Measurements from ENCODE around the gene DLGAP3.
"Not testable (repeated sequence)": the region's sequence is repeated elsewhere in the genome, so short reads cannot be mapped to it uniquely, and the experiment has no call there.

DLGAP3 gene

GRCh38 chr1:34929497-34929852 lies at the start of gene DLGAP3:
DLGAP3 (minus strand) TSS chr1:34929650; CDS start chr1:34905383, 24,267 bp downstream.
- Histone ChIP-seq H3K27me3 (ENCODE audit: low read depth, low read length) (peaks cover 34% of the 10 kb centered on the region), H3K36me3 (ENCODE audit: control insufficient read depth in 1 of 2, insufficient read depth in 2 of 2, low read length in 2 of 2) (no peaks in the 10 kb centered on the region), H3K9me3 (ENCODE audit: control insufficient read depth in 1 of 2, low read length in 2 of 2) (no peaks in the 10 kb centered on the region), H3K4me3 (ENCODE audit: low read depth in 1 of 2, low read length in 2 of 2) (peak within 1 kb of the TSS in 1 of 2 donors; percentile 56), H3K4me1 (ENCODE audit: control insufficient read depth in 1 of 2, insufficient read depth in 2 of 2, low read length in 2 of 2) (peaks cover 0 to 13% of the 10 kb centered on the region in 2 donors), H3K27ac (ENCODE audit: low read length) (no peak within 1 kb of the TSS)

- H3K27me3 ChIP-seq (ENCODE audit: low read depth, low read length) = no peaks in the 10 kb centered on the region
These were observed 49.5 kb upstream of the DLGAP3 start for GRCh38 chr1:34978921-34979320.

GRCh38 chr1:34977858-34978257 lies 48.4 kb upstream of the DLGAP3 start:
- no peak overlapping the region for H3K4me3 ChIP-seq (ENCODE audit: low read depth in 1 of 2, low read length in 2 of 2)
- no peaks in the 10 kb centered on the region for H3K9me3 ChIP-seq (ENCODE audit: control insufficient read depth in 1 of 2, low read length in 2 of 2)
- H3K36me3 ChIP-seq (ENCODE audit: control insufficient read depth in 1 of 2, insufficient read depth in 2 of 2, low read length in 2 of 2) = peaks cover 0 to 2% of the 10 kb centered on the region in 2 donors
- no peaks in the 10 kb centered on the region for H3K4me1 ChIP-seq (ENCODE audit: control insufficient read depth in 1 of 2, insufficient read depth in 2 of 2, low read length in 2 of 2)
- no peak overlapping the region for H3K27ac ChIP-seq (ENCODE audit: low read length)
- no peaks in the 10 kb centered on the region for H3K27me3 ChIP-seq (ENCODE audit: low read depth, low read length)

More at GRCh38 chr1:34978921-34979320, 49.5 kb upstream of the DLGAP3 start:
- peaks cover 0 to 3% of the 10 kb centered on the region in 2 donors for H3K36me3 ChIP-seq (ENCODE audit: control insufficient read depth in 1 of 2, insufficient read depth in 2 of 2, low read length in 2 of 2)
- no peaks in the 10 kb centered on the region for H3K9me3 ChIP-seq (ENCODE audit: control insufficient read depth in 1 of 2, low read length in 2 of 2)
- no peak overlapping the region for H3K27ac ChIP-seq (ENCODE audit: low read length)
- peaks cover 4 to 5% of the 10 kb centered on the region in 2 donors for H3K4me1 ChIP-seq (ENCODE audit: control insufficient read depth in 1 of 2, insufficient read depth in 2 of 2, low read length in 2 of 2)
- no peak overlapping the region for H3K4me3 ChIP-seq (ENCODE audit: low read depth in 1 of 2, low read length in 2 of 2)

- Histone ChIP-seq H3K4me1 (ENCODE audit: control insufficient read depth in 1 of 2, insufficient read depth in 2 of 2, low read length in 2 of 2) (no peaks in the 10 kb centered on the region), H3K4me3 (ENCODE audit: low read depth in 1 of 2, low read length in 2 of 2) (no peak overlapping the region), H3K9me3 (ENCODE audit: control insufficient read depth in 1 of 2, low read length in 2 of 2) (no peaks in the 10 kb centered on the region), H3K36me3 (ENCODE audit: control insufficient read depth in 1 of 2, insufficient read depth in 2 of 2, low read length in 2 of 2) (no peaks in the 10 kb centered on the region), H3K27ac (ENCODE audit: low read length) (no peak overlapping the region), H3K27me3 (ENCODE audit: low read depth, low read length) (no peaks in the 10 kb centered on the region)
These were observed 47.7 kb upstream of the DLGAP3 start for GRCh38 chr1:34977210-34977471.

GRCh38 chr1:34976384-34977209 lies 47.1 kb upstream of the DLGAP3 start:
- H3K4me1 ChIP-seq (ENCODE audit: control insufficient read depth in 1 of 2, insufficient read depth in 2 of 2, low read length in 2 of 2) = no peaks in the 10 kb centered on the region
- H3K27me3 ChIP-seq (ENCODE audit: low read depth, low read length) = no peaks in the 10 kb centered on the region
- H3K36me3 ChIP-seq (ENCODE audit: control insufficient read depth in 1 of 2, insufficient read depth in 2 of 2, low read length in 2 of 2) = no peaks in the 10 kb centered on the region
- no peaks in the 10 kb centered on the region for H3K9me3 ChIP-seq (ENCODE audit: control insufficient read depth in 1 of 2, low read length in 2 of 2)
- no peak overlapping the region for H3K27ac ChIP-seq (ENCODE audit: low read length)
- H3K4me3 ChIP-seq (ENCODE audit: low read depth in 1 of 2, low read length in 2 of 2) = no peak overlapping the region

GRCh38 chr1:34975771-34976170 lies 46.3 kb upstream of the DLGAP3 start:
- H3K36me3 ChIP-seq (ENCODE audit: control insufficient read depth in 1 of 2, insufficient read depth in 2 of 2, low read length in 2 of 2) = no peaks in the 10 kb centered on the region
- no peaks in the 10 kb centered on the region for H3K27me3 ChIP-seq (ENCODE audit: low read depth, low read length)
- no peak overlapping the region for H3K4me3 ChIP-seq (ENCODE audit: low read depth in 1 of 2, low read length in 2 of 2)
- no peak overlapping the region for H3K27ac ChIP-seq (ENCODE audit: low read length)
- no peaks in the 10 kb centered on the region for H3K9me3 ChIP-seq (ENCODE audit: control insufficient read depth in 1 of 2, low read length in 2 of 2)
- H3K4me1 ChIP-seq (ENCODE audit: control insufficient read depth in 1 of 2, insufficient read depth in 2 of 2, low read length in 2 of 2) = no peaks in the 10 kb centered on the region

- H3K4me3 ChIP-seq (ENCODE audit: low read depth in 1 of 2, low read length in 2 of 2) = no peak overlapping the region
- H3K36me3 ChIP-seq (ENCODE audit: control insufficient read depth in 1 of 2, insufficient read depth in 2 of 2, low read length in 2 of 2) = no peaks in the 10 kb centered on the region
- no peaks in the 10 kb centered on the region for H3K27me3 ChIP-seq (ENCODE audit: low read depth, low read length)
- H3K9me3 ChIP-seq (ENCODE audit: control insufficient read depth in 1 of 2, low read length in 2 of 2) = no peaks in the 10 kb centered on the region
- no peak overlapping the region for H3K27ac ChIP-seq (ENCODE audit: low read length)
- H3K4me1 ChIP-seq (ENCODE audit: control insufficient read depth in 1 of 2, insufficient read depth in 2 of 2, low read length in 2 of 2) = no peaks in the 10 kb centered on the region
These were observed 45.9 kb upstream of the DLGAP3 start for GRCh38 chr1:34975338-34975737.

GRCh38 chr1:34974626-34975025 lies 45.2 kb upstream of the DLGAP3 start:
- Histone ChIP-seq H3K9me3 (ENCODE audit: control insufficient read depth in 1 of 2, low read length in 2 of 2) (no peaks in the 10 kb centered on the region), H3K36me3 (ENCODE audit: control insufficient read depth in 1 of 2, insufficient read depth in 2 of 2, low read length in 2 of 2) (no peaks in the 10 kb centered on the region), H3K27me3 (ENCODE audit: low read depth, low read length) (no peaks in the 10 kb centered on the region), H3K4me1 (ENCODE audit: control insufficient read depth in 1 of 2, insufficient read depth in 2 of 2, low read length in 2 of 2) (no peaks in the 10 kb centered on the region), H3K27ac (ENCODE audit: low read length) (no peak overlapping the region), H3K4me3 (ENCODE audit: low read depth in 1 of 2, low read length in 2 of 2) (no peak overlapping the region)

- H3K27me3 ChIP-seq (ENCODE audit: low read depth, low read length) = no peaks in the 10 kb centered on the region
- no peak overlapping the region for H3K4me3 ChIP-seq (ENCODE audit: low read depth in 1 of 2, low read length in 2 of 2)
- no peak overlapping the region for H3K27ac ChIP-seq (ENCODE audit: low read length)
- no peaks in the 10 kb centered on the region for H3K36me3 ChIP-seq (ENCODE audit: control insufficient read depth in 1 of 2, insufficient read depth in 2 of 2, low read length in 2 of 2)
- no peaks in the 10 kb centered on the region for H3K4me1 ChIP-seq (ENCODE audit: control insufficient read depth in 1 of 2, insufficient read depth in 2 of 2, low read length in 2 of 2)
- no peaks in the 10 kb centered on the region for H3K9me3 ChIP-seq (ENCODE audit: control insufficient read depth in 1 of 2, low read length in 2 of 2)
These were observed 43.9 kb upstream of the DLGAP3 start for GRCh38 chr1:34973326-34973725.

GRCh38 chr1:34970829-34971228 lies 41.4 kb upstream of the DLGAP3 start:
- H3K27ac ChIP-seq (ENCODE audit: low read length) = no peak overlapping the region
- no peaks in the 10 kb centered on the region for H3K36me3 ChIP-seq (ENCODE audit: control insufficient read depth in 1 of 2, insufficient read depth in 2 of 2, low read length in 2 of 2)
- H3K9me3 ChIP-seq (ENCODE audit: control insufficient read depth in 1 of 2, low read length in 2 of 2) = no peaks in the 10 kb centered on the region
- no peaks in the 10 kb centered on the region for H3K4me1 ChIP-seq (ENCODE audit: control insufficient read depth in 1 of 2, insufficient read depth in 2 of 2, low read length in 2 of 2)
- no peak overlapping the region for H3K4me3 ChIP-seq (ENCODE audit: low read depth in 1 of 2, low read length in 2 of 2)
- H3K27me3 ChIP-seq (ENCODE audit: low read depth, low read length) = no peaks in the 10 kb centered on the region

- Histone ChIP-seq H3K27ac (ENCODE audit: low read length) (no peak overlapping the region), H3K27me3 (ENCODE audit: low read depth, low read length) (no peaks in the 10 kb centered on the region), H3K36me3 (ENCODE audit: control insufficient read depth in 1 of 2, insufficient read depth in 2 of 2, low read length in 2 of 2) (no peaks in the 10 kb centered on the region), H3K4me1 (ENCODE audit: control insufficient read depth in 1 of 2, insufficient read depth in 2 of 2, low read length in 2 of 2) (no peaks in the 10 kb centered on the region), H3K9me3 (ENCODE audit: control insufficient read depth in 1 of 2, low read length in 2 of 2) (no peaks in the 10 kb centered on the region), H3K4me3 (ENCODE audit: low read depth in 1 of 2, low read length in 2 of 2) (no peak overlapping the region)
These were observed 40.8 kb upstream of the DLGAP3 start for GRCh38 chr1:34970220-34970735.

GRCh38 chr1:34968297-34968696 lies 38.8 kb upstream of the DLGAP3 start:
- not testable (repeated sequence) for H3K4me3 ChIP-seq (ENCODE audit: low read depth in 1 of 2, low read length in 2 of 2); H3K27me3 ChIP-seq (ENCODE audit: low read depth, low read length); H3K4me1 ChIP-seq (ENCODE audit: control insufficient read depth in 1 of 2, insufficient read depth in 2 of 2, low read length in 2 of 2); H3K27ac ChIP-seq (ENCODE audit: low read length); H3K9me3 ChIP-seq (ENCODE audit: control insufficient read depth in 1 of 2, low read length in 2 of 2); H3K36me3 ChIP-seq (ENCODE audit: control insufficient read depth in 1 of 2, insufficient read depth in 2 of 2, low read length in 2 of 2)

Data from muscle layer of duodenum (tissue), 2 donors.